ENCODE data around the gene LRIF1.

DNA sequence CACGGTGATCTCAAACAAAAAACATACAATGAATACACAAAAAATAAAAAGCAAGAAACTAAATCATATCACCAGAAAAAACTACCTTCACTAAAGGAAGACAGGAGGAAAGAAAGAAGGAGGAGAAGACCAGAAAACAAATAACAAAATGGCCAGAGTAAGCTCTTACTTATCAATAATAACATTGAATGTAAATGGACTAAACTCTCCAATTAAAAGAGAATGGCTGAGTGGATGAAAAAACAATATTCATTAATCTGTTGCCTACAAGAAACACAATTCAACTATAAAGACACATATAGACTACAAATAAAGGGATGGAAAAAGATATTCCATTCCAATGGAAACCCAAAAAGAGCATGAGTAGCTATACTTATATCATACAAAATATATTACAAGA is 27.2 kb downstream of the LRIF1 start:
- TF ChIP-seq POLR2AphosphoS5 (IDR thresholded peaks at IDR 0.05; ENCODE audit: borderline replicate concordance, low read depth, low read length), result no peak
- no peak for TF ChIP-seq EZH2 (IDR thresholded peaks at IDR 0.05)

Measured in SK-N-MC (cell line).